ENCODE measurements around the gene ETV2.
"Not testable (repeated sequence)": the region's sequence is repeated elsewhere in the genome, so short reads cannot be mapped to it uniquely, and the experiment has no call there.

The ETV2 gene

GRCh38 chr19:35628565-35629331, 12.8 kb upstream of the ETV2 start, which contains the start of gene RBM42:
RBM42 (plus strand) TSS chr19:35629036; CDS start chr19:35629154, 118 bp downstream.
- peak; percentile 96 for DNase-seq

DNA sequence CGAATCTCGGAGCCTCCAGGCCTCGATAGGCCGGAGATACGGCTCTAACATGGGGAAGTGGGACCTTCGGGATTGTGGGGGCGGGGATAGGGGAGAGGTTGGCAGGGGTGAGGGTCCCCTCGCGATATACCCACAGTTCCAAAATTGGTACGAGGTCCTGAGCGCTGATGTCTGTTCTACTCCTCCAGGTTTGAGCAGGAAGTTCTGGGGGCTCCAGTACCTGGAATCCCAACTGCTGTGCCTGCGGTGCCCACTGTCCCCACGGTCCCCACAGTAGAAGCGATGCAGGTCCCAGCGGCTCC, 12.3 kb upstream of the ETV2 start:
- no peak for DNase-seq

DNA sequence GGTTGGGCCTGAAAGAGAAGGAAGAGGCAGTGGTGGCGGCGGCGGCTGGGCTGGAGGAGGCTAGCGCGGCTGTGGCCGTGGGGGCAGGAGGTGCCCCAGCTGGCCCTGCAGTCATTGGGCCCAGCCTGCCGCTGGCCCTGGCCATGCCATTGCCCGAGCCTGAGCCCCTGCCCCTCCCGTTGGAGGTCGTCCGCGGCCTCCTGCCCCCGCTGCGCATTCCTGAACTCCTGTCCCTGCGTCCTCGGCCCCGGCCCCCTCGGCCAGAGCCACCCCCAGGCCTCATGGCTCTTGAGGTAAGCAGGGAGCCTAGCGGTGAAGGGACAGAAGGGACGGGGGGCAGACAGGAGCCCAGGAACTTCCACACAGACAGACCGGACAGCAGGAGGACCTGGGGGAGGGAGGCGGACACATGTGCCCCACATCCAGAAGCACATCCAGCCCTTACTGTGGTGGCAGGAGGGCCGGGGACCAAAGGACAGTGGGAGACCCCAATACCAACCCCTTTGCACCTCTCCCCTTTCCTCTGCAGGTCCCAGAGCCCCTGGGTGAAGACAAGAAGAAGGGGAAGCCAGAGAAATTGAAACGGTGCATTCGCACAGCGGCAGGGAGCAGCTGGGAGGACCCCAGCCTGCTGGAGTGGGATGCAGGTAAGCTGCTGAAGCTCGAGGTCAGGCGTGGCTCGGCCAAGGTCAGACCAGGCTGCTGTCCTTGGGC, 7.7 kb upstream of the ETV2 start:
- DNase-seq = no peak

DNA sequence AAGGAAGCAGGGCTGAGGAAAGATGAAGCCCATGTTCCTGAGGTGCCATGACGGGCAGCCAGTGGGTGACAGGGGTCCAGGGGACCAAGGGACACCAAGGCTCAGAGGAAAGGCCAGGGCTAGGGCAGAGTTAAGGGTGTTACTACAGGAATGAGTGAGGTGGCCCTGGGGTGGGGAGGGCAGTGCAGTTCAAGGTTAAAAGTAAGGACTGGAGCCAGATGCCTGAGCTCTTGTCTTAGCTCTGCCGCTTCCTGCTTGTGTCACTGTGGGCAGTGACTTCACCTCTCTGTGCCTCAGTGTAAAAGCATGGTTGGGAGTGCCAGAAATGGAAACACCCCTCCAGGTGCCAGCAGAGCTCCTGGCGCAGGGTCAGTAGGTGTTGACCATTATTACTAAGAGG, 4.9 kb upstream of the ETV2 start:
- DNase-seq = no peak

DNA sequence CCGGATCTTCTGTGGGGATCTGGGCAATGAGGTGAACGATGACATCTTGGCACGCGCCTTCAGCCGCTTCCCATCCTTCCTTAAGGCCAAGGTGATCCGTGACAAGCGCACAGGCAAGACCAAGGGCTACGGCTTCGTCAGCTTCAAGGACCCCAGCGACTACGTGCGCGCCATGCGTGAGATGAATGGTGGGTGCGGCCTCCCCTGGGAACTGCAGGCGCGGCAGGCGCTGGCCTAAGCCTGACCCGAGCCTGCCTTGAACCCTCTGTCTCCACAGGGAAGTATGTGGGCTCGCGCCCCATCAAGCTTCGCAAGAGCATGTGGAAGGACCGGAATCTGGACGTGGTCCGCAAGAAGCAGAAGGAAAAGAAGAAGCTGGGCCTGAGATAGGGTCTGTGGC, 4.4 kb upstream of the ETV2 start:
- DNase-seq = no peak

GRCh38 chr19:35639321-35639639, 2.3 kb upstream of the ETV2 start:
- no peak for DNase-seq

DNA sequence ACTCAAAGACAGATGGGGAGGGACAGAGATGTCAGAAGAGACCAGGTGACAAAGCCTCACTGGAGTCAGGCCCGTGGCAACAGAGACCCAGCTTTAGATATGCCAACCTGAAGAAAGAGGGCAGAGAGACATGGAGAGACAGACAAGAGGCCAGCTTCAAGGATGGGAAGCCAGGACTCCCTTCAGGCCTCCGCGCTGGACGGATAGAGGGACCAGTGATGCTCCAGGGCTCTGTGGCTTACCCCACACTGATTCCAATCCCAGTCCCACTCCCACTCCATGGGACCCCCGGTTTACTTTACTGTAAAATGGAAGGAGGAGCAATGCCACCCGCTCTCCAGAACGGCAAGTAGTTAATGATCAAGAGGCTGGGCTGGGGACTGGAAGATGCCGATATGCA, 1.7 kb upstream of the ETV2 start:
- no peak for DNase-seq

DNA sequence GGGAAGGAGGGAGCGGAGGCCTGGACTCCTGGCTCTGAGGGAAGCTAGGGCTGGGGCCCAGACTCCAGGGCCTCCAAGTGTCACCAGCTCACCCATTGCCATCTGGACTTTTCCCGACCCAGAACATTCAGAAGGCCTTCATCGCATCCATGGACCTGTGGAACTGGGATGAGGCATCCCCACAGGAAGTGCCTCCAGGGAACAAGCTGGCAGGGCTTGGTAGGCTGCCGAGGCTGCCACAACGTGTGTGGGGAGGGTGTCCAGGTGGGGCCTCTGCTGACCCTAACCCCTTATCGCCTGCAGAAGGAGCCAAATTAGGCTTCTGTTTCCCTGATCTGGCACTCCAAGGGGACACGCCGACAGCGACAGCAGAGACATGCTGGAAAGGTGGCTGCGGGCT, 767 bp downstream of the ETV2 start:
- no peak for DNase-seq

DNA sequence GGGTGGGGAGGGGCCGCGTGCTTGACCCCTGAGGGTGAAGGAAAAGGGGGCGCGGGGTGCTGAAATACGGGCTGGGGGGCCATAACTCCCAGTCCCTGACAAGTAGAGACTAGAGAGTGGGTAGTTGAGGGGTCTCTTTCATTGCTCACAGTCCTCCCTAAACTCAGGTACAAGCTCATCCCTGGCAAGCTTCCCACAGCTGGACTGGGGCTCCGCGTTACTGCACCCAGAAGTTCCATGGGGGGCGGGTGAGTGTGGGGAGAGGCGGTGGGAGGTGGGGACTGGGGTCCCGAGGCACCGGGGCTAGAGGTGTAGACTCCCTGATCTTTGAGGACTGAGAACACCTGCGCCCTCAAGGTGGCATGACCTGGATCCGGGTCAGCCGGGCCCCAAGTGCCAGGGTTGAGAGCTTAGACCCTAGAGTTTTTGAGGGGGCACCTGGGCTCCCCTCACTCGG, 1.3 kb downstream of the ETV2 start:
- no peak for DNase-seq

DNA sequence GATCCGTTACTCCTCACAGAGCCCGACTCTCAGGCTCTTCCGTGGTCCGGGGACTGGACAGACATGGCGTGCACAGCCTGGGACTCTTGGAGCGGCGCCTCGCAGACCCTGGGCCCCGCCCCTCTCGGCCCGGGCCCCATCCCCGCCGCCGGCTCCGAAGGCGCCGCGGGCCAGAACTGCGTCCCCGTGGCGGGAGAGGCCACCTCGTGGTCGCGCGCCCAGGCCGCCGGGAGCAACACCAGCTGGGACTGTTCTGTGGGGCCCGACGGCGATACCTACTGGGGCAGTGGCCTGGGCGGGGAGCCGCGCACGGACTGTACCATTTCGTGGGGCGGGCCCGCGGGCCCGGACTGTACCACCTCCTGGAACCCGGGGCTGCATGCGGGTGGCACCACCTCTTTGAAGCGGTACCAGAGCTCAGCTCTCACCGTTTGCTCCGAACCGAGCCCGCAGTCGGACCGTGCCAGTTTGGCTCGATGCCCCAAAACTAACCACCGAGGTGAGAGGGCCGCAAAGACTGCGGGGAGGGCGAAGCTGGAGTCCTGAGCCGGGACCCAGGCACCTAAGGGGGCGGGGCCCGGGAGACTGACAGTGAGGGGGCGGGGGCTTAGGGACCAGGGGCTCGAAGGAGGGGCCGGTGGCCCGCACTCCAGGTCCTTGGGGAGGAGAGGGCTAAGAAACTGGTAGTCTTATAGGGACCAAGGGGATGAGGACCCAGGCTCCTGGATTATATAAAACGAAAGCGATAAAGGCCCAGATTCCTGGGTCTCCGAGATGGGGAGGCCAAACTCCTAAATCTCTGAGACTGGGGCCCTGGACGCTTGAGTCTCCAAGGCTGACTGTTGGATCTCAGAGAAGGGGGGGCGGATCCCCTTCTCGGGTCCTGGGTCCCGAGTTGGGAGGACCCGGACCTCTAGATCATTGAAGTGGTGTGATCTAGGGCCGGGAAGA, 2.0 kb downstream of the ETV2 start:
- peak; percentile 74 for DNase-seq

DNA sequence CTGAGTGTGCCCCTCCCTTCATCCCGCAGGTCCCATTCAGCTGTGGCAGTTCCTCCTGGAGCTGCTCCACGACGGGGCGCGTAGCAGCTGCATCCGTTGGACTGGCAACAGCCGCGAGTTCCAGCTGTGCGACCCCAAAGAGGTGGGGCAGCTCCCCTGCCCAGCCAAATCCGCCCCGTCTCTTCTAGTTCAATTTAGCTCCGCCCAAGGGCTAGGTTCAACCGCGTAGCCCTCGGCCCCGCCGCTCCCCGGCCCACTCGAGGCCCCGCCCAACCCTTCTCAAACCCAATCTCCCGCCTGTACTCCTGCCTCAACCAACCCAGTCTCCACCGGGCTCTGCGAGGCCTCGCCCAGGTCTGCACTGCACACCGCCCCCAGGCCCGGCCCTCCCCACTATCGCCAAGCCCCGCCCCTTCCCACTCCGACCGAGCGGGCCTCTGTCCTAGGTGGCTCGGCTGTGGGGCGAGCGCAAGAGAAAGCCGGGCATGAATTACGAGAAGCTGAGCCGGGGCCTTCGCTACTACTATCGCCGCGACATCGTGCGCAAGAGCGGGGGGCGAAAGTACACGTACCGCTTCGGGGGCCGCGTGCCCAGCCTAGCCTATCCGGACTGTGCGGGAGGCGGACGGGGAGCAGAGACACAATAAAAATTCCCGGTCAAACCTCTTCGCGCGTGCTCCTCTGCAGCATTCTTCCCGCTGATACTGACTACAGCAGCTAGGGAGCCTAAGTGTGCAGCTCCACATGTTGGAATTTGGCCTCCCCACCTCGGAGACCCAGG, 2.9 kb downstream of the ETV2 start:
- DNase-seq = peak; percentile 94

- DNase-seq = peak; percentile 72
These were observed 3.6 kb downstream of the ETV2 start for GRCh38 chr19:35644987-35645679.

DNA sequence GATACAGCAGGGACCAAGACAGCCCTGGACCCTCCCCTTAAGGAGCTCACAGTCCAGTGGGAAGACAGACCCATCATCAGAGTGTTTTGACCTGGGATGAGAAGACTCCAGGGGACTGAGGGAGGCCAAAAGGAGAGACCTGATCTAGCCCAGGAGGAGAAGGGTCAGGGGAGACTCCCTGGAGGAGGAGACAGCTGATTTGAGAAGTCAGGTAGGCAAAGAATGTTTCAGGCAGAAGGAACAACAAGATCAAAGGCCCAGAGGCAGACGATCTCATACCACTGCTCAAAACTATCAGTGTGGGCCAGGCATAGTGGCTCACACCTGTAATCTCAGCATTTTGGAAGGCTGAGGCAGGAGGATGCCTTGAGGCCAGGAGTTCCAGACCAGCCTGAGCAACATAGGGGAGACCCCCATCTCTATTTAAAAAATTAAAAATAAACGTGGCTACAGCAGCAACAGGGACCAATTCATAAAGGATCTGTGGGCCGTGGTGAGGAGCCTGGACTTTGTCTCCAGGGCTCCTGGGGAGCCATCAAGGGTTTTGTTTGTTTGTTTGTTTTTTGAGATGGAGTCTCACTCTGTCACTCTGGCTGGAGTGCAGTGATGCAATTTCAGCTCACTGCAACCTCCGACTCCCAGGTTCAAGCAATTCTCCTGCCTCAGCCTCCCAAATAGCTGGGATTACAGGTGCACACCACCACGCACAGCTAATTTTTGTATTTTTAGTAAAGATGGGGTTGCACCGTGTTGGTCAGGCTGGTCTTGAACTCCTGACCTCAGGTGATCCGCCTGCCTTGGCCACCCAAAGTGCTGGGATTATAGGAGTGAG, 4.4 kb downstream of the ETV2 start:
- no peak for DNase-seq

- DNase-seq = peak; percentile 88
These were observed 6.7 kb downstream of the ETV2 start, which contains the start of gene COX6B1 for GRCh38 chr19:35648017-35648961. COX6B1 (plus strand) TSS chr19:35648323; CDS start chr19:35651244, 2,921 bp downstream.

- DNase-seq = no peak
These were observed 9.0 kb downstream of the ETV2 start for GRCh38 chr19:35650581-35650980.

DNA sequence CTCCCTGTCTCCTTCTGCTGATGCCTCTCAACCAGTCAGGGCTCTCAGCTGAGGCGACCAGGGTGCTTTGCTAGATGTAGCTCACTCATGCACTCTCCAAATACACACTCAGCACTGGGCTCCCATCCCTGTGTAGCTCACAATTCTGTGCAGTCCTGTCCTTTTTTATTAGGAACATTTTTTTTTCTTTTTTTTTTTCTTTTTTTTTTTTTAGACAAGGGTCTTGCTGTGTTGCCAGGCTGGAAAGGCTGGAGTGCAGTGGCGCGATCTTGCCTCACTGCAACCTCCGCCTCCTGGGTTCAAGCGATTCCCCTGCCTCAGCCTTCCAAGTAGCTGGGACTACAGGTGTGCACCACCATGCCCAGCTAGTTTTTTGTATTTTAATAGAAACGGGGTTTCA, 13.3 kb downstream of the ETV2 start:
- DNase-seq = not testable (repeated sequence)

GRCh38 chr19:35655600-35655999, 14.1 kb downstream of the ETV2 start:
- no peak for DNase-seq

GRCh38 chr19:35656700-35657099, 15.2 kb downstream of the ETV2 start:
- DNase-seq = no peak

- DNase-seq = no peak
These were observed 16.6 kb downstream of the ETV2 start for GRCh38 chr19:35657904-35658700.
